Activated CD4-positive, CD25-positive, alpha-beta regulatory T cell treated with anti-CD3 and anti-CD28 coated beads, Interleukin-2, amount 50 U/mL, for 16 hours (primary cell): ENCODE measurements around the gene SIT1.

ENCODE experiments used
- DNase-seq: peaks from one replicate; pipeline ENCODE4 v3.0.0-alpha.2; 2020; ENCODE audit warnings: low read depth, low spot score

Gene SIT1

DNA sequence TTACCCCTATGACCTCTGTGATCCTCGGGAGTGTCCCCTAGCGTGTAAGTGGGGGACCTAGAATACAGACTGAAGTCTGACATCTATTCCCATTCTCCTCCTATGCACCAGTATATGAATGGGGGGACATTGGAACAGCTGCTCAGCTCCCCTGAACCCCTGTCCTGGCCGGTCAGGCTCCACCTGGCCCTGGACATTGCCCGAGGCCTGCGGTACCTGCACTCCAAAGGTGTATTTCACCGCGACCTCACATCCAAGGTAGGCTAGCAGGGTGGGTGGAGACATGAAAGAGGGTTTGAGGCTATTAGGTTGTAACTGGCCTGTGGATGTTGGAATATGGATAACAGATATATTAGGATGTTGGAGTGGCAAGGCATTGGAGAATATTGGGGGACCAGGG, 44.0 kb downstream of the SIT1 start:
- DNase-seq, result no peak

DNA sequence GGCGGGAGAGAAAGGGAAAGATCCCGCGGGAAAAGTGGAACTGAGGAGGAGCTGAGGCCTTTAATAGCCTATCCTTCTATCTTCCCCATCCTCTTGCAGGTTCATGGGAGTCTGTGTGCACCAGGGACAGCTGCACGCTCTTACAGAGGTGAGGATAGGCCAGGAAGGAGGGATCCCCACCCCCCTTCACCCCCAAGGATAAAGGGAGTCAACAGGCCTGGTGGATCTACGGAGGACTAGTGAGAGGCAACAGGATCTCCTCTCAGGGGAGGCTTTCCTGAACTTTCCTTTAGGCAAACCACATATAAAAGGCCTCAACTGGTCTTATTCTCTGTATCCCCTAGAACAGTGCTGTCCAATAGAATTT, 44.6 kb downstream of the SIT1 start:
- DNase-seq, result no peak

DNA sequence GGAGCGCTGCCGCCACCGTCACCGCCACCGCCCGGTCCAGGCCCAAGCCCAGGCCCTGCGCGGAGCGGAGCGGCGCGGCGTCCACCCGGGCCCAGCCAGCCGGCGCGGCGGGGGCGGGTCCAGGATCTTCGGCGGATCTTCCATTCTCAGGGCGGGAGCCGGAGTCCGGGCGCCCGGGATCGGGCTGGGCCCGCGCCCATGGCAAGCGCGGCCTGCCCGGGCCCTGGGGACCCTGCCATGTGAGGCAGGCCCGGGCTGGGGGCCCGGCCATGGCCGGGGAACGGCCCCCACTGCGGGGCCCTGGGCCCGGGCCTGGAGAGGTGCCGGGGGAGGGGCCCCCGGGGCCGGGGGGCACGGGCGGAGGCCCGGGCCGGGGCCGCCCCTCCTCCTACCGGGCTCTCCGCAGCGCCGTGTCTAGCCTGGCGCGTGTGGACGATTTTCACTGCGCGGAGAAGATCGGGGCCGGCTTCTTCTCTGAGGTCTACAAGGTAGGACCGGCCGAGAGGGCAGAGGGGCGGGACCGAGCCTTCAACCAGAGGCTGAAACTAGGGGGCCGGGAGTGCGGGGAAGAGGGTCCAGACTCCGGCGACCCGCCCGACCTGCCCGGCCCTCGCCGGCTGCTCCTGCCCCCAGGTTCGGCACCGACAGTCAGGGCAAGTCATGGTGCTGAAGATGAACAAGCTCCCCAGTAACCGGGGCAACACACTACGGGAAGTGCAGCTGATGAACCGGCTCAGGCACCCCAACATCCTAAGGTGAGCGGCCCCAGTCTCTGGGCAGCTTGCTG, 45.2 kb downstream of the SIT1 start:
- DNase-seq, result no peak

DNA sequence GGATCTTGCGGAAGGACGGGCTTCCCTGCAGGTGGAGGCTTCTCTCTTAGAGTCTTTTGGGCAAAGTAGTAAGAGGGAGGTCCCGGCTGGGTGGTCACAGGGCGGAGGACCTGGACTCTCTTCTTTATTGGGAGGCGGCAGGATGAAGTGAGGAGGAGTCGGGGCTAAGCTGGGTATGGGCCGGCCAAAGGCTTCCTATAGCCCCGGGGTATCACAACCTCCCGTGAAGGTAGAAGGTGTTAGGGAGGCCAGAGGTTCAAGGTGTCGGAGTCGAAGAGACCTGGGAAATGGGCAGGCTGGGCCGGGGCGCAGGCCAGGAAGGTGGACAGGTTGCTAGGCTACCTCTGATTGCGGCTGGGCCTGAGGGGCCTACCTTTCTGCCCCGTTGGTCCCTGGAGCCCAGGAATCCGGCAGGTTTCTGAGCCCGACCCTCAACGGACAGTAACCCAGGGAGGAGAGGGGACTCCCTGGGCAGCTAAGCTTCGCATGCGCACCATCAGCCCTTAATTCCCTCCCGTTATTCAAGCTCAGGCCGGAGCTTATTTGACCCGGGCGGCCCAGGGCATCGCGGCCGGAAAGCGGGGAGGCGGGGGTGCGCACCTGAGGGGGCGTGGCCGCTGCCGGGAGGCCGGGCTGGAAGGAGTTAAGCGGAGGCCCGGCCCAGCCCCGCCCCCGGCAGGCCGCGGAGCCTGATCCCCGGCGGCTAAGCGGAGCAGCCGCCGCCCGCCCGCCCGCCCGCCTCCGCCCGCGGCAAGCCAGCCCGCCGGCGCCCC, 46.0 kb downstream of the SIT1 start, which contains the start of gene TESK1:
TESK1 (plus strand) TSS at position 685 of the 773 bp plus-strand sequence. CDS start 358 bp downstream, outside the sequence.
- DNase-seq, result peak; percentile 63

DNA sequence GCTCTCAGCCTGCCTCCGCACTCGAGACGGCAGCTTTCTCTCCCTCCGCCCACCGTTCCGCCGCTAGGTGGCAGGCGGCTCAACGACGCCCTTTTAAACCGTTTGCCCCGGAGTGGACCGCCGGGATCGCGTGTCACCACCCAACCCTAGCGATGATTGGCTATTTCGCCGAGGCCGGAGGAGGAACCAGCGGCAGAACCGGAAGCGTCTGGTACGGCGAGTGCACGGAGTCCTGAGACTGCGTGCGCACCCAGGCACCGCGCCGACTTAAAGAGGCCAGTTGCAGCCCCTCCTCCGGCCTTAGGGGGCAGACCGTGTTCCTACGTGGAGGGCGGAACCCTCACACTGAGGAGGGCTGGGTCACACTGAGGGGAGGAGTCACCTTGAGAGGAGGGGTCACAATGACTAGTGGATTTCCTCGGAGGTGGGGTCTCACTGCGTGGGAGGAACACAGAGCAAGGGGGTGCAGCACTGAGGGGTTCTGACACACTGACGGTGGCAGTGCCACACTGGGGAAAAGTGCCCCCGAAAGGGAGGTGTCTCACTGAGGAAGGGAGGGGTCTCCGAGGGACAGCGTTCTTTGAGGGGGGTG, 46.6 kb downstream of the SIT1 start:
- peak; percentile 99 for DNase-seq

DNA sequence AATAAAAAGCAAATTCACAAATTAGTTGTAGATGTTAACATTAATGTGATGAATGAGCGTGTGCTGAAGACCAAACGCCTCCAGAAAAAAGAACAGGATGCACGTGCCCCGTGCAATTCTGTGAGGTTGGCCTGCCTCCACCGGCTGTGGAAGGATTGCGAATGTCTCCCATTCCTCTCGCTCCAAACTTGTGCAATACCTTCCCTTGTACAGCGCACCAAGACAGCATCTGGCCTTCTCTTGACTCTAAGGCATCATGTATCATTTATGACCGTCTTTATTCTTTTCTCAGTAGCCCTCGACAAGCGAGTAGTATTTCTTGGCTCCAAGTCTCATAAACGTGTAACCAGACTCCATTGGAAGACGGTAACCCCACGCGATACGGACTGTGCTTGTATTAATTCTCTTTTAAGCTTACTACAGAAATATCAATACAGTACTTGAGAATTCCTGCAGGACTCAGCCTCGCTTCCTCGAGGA, 47.2 kb downstream of the SIT1 start:
- DNase-seq, result no peak

DNA sequence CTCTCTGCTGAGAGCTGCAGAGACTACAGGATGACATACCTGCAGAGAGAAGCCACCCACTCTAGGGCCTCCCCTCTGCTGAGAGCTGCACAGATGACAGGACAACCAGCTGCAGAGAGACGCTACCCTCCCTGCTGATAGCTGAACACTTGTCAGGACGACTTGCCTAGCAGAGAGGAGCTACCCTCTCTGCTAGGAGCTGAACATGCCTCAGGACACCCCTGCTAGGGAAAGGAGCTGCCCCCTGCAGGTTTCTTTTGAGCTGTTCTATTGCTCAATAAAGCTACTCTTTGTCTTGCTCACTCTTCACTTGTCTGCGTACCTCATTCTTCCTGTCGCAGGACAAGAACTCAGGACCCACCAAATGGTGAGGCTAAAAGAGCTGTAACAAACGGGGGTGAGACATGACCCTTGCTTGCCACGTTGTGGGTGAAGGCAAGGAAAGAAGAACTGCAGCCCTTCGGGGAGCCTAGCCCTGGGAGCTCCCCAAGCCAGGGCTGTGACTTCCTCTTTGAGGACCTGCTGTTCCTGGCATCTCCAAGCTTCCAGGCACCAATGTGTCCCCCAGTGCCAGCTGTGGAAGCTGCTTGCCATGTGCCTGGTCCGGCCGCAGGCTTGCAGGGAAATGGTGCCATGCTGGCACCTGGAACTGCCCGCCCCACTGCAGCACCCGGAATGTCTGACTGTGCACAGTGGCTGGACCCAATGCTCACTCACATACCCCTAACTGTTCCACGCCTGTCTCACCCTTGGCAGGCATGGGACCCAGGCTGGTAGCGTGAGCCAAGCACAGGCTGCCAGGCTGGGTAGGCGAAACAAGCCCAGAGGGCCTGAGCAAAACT, 50.7 kb downstream of the SIT1 start:
- DNase-seq, result no peak
